IMR-90 (cell line): ENCODE data around the gene USH2A. TPM values are rescaled to one million over a fixed set of nuclear protein-coding genes. Genes with fewer than 3 reads are reported as not detected.

ENCODE experiments used
- ATAC-seq: fragments of 200-7000 bp; cut with Tn5 transposase; 2 replicates; pipeline ENCODE4 v1.9.1; 2020; ENCODE audit warnings: low read depth, mild to moderate bottlenecking, moderate library complexity
- BruUV-seq: library from RNA; stranded (reverse); fragments of 400-500 nt; replicated peaks from 2 replicates; lab custom pipeline; 2021; lab: Mats Ljungman, UMichigan
- CTCF ChIA-PET: fragments of 300-600 bp; formaldehyde crosslinking; extraction: SDS; loops from one replicate; lab custom pipeline; 2021; ENCODE audit warnings: antibody characterized with exemption; lab: Yijun Ruan, JAX
- POLR2A ChIA-PET: fragments of 300-600 bp; sonication (Branson Sonifier 250); formaldehyde crosslinking; loops from one replicate; lab custom pipeline; 2022; ENCODE audit warnings: antibody characterized with exemption; ENCODE audit not compliant: unreplicated experiment; lab: Charles Lee
- DNase-seq: peaks from one replicate; pipeline ENCODE4 v3.0.0; 2013
- H2AFZ ChIP-seq: replicated peaks from 2 replicates; pipeline ENCODE3; 2013; ENCODE audit warnings: low read length, mild to moderate bottlenecking; ENCODE audit not compliant: poor library complexity
- H2AK5ac ChIP-seq: 2 replicates; pipeline ENCODE4 v1.6.1; 2013; ENCODE audit warnings: low read depth, low read length, inconsistent platforms
- H2AK9ac ChIP-seq: replicated peaks from 2 replicates; pipeline ENCODE3; 2013; ENCODE audit warnings: mild to moderate bottlenecking, low read depth, low read length, moderate library complexity; ENCODE audit not compliant: poor library complexity
- H2BK120ac ChIP-seq: 2 replicates; pipeline ENCODE4 v1.6.1; 2013; ENCODE audit warnings: low read depth, low read length, inconsistent platforms
- H2BK15ac ChIP-seq: 3 replicates; pipeline ENCODE4 v1.6.1; 2013; ENCODE audit warnings: low read depth, low read length, inconsistent platforms
- H2BK20ac ChIP-seq: 2 replicates; pipeline ENCODE4 v1.6.1; 2013; ENCODE audit warnings: low read depth, mild to moderate bottlenecking, inconsistent platforms, low read length, moderate library complexity
- H2BK5ac ChIP-seq: 2 replicates; pipeline ENCODE4 v1.6.1; 2013; ENCODE audit warnings: mild to moderate bottlenecking, low read depth, low read length, inconsistent platforms; ENCODE audit not compliant: poor library complexity, severe bottlenecking
- H3K14ac ChIP-seq: replicated peaks from 2 replicates; pipeline ENCODE4 v1.6.1; 2013; ENCODE audit warnings: low read depth, low read length, inconsistent platforms
- H3K18ac ChIP-seq: 2 replicates; pipeline ENCODE4 v1.6.1; 2013; ENCODE audit warnings: low read depth, low read length, control low read depth
- H3K23ac ChIP-seq: 2 replicates; pipeline ENCODE4 v1.6.1; 2013; ENCODE audit warnings: low read depth, low read length, inconsistent platforms
- H3K27ac ChIP-seq: 2 replicates; pipeline ENCODE4 v1.5.1; 2013; ENCODE audit warnings: mild to moderate bottlenecking, control low read depth, low read length; ENCODE audit not compliant: insufficient read depth
- H3K27me3 ChIP-seq: 2 replicates; pipeline ENCODE4 v1.6.1; 2013; ENCODE audit warnings: low read length; ENCODE audit not compliant: control insufficient read depth, insufficient read depth
- H3K36me3 ChIP-seq: 2 replicates; pipeline ENCODE4 v1.6.1; 2013; ENCODE audit warnings: low read length, mixed read lengths; ENCODE audit not compliant: control insufficient read depth, insufficient read depth
- H3K4ac ChIP-seq: 2 replicates; pipeline ENCODE4 v1.6.1; 2013; ENCODE audit warnings: low read depth, low read length, inconsistent platforms
- H3K4me1 ChIP-seq: 2 replicates; pipeline ENCODE4 v1.6.1; 2013; ENCODE audit warnings: low read length, mixed read lengths; ENCODE audit not compliant: control insufficient read depth, insufficient read depth
- H3K4me2 ChIP-seq: 2 replicates; pipeline ENCODE4 v1.6.1; 2013; ENCODE audit warnings: low read depth, mild to moderate bottlenecking, control low read depth, low read length, moderate library complexity
- H3K4me3 ChIP-seq: 2 replicates; pipeline ENCODE4 v1.5.1; 2013; ENCODE audit warnings: low read depth, mild to moderate bottlenecking, control low read depth, low read length, moderate library complexity; ENCODE audit not compliant: insufficient read depth
- H3K56ac ChIP-seq: 2 replicates; pipeline ENCODE4 v1.6.1; 2013; ENCODE audit warnings: low read length, inconsistent platforms; ENCODE audit not compliant: insufficient read depth; ENCODE audit errors: extremely low read depth
- H3K79me1 ChIP-seq, 2 experiments: 2 replicates each; pipeline ENCODE4 v1.6.1; 2013; ENCODE audit warnings: low read length in 2 of 2, inconsistent platforms in 1 of 2, low read depth in 1 of 2
- H3K9ac ChIP-seq: 2 replicates; pipeline ENCODE4 v1.6.1; 2013; ENCODE audit warnings: low read depth, low read length, control low read depth
- H3K9me1 ChIP-seq: 2 replicates; pipeline ENCODE4 v1.6.1; 2013; ENCODE audit warnings: low read length, inconsistent platforms; ENCODE audit not compliant: insufficient read depth
- H3K9me3 ChIP-seq: 2 replicates; pipeline ENCODE4 v1.6.1; 2013; ENCODE audit warnings: low read length; ENCODE audit not compliant: control insufficient read depth, insufficient read depth
- H4K20me1 ChIP-seq: 2 replicates; pipeline ENCODE4 v1.6.1; 2013; ENCODE audit warnings: low read length, inconsistent platforms; ENCODE audit not compliant: insufficient read depth
- H4K5ac ChIP-seq: 2 replicates; pipeline ENCODE4 v1.6.1; 2013; ENCODE audit warnings: mild to moderate bottlenecking, low read depth, low read length, control low read depth
- H4K8ac ChIP-seq, 2 experiments: 2 replicates each; pipeline ENCODE4 v1.6.1; 2013; ENCODE audit warnings: low read depth in 2 of 2, low read length in 2 of 2, control low read depth in 1 of 2, inconsistent platforms in 1 of 2
- H4K91ac ChIP-seq: 2 replicates; pipeline ENCODE4 v1.6.1; 2013; ENCODE audit warnings: low read depth, low read length, inconsistent platforms; ENCODE audit not compliant: insufficient read depth
- BHLHE40 ChIP-seq: fragments of 150-350 bp; IDR thresholded peaks from 2 replicates; pipeline ENCODE4 v1.6.1; 2016; ENCODE audit warnings: mild to moderate bottlenecking, low read depth, low read length
- FOS ChIP-seq: fragments of 150-350 bp; IDR thresholded peaks from 2 replicates; pipeline ENCODE4 v1.6.1; 2016; ENCODE audit warnings: low read depth, low read length
- MAFK ChIP-seq: IDR thresholded peaks from 2 replicates; pipeline ENCODE4 v1.6.1; 2012; ENCODE audit warnings: low read depth, low read length, improper control_type of control experiment
- MAZ ChIP-seq: IDR thresholded peaks from 2 replicates; pipeline ENCODE4 v1.6.1; 2012; ENCODE audit warnings: low read depth, mild to moderate bottlenecking, low read length, improper control_type of control experiment, moderate library complexity, borderline replicate concordance
- MXI1 ChIP-seq: IDR thresholded peaks from 2 replicates; pipeline ENCODE4 v1.6.1; 2012; ENCODE audit warnings: low read depth, mild to moderate bottlenecking, low read length, moderate library complexity, borderline replicate concordance
- POLR2A ChIP-seq: IDR thresholded peaks from 2 replicates; pipeline ENCODE4 v1.6.1; 2012; ENCODE audit warnings: mild to moderate bottlenecking, low read depth, low read length
- SMC3 ChIP-seq: fragments of 150-350 bp; IDR thresholded peaks from 2 replicates; pipeline ENCODE4 v1.6.1; 2016; ENCODE audit warnings: low read depth, mild to moderate bottlenecking, antibody characterized with exemption, low read length, moderate library complexity
- WGBS, 2 experiments: methylation state at CpG; one replicate each; pipeline versions ENCODE4 v1.1.5 to v1.1.7; 2013; ENCODE audit warnings: missing lambda C conversion rate in 2 of 2; ENCODE audit not compliant: insufficient read length in 1 of 2; ENCODE audit errors: extremely low coverage in 2 of 2; 5-methylcytosine and 5-hydroxymethylcytosine counted together
- dilution Hi-C: fragments of 300-500 bp; cut with HindIII; formaldehyde crosslinking; loops from one replicate; pipeline ENCODE4 v1.14.3; 2018; ENCODE audit warnings: low sequenced_read_pairs; ENCODE audit not compliant: unreplicated experiment
- in situ Hi-C: fragments of 300-500 bp; cut with MboI; formaldehyde crosslinking; loops from 3 replicates; pipeline ENCODE4 v1.14.3; 2019; ENCODE audit warnings: low sequenced_read_pairs, inconsistent platforms, mixed read lengths
- intact Hi-C: fragments of 100-400 bp; cut with micrococcal nuclease; formaldehyde crosslinking; loops from 2 replicates; pipeline ENCODE4 v1.10.0; 2022
- polyA plus RNA-seq, 3 experiments: library from polyadenylated mRNA; depleted of rRNA; stranded (reverse); fragments of >200 nt; gene quantifications; 2 replicates each; pipeline ENCODE4 v1.2.3, GENCODE V29; 2012; ENCODE audit warnings: low replicate concordance in 1 of 3
- total RNA-seq: library from RNA; depleted of rRNA; stranded (reverse); fragments of >200 nt; gene quantifications from 2 replicates; pipeline ENCODE4 v1.2.3, GENCODE V29; 2012
- TF ChIP-seq, protein P1 (sequence below): fragments of 150-350 bp; IDR thresholded peaks from 2 replicates; pipeline ENCODE4 v1.6.1; 2016; ENCODE audit warnings: low read depth, mild to moderate bottlenecking, low read length, moderate library complexity, borderline replicate concordance
- TF ChIP-seq, protein P2 (sequence below): conservative IDR thresholded peaks from 2 replicates; pipeline ENCODE4 v1.5.1; 2012; ENCODE audit warnings: mild to moderate bottlenecking, low read depth, low read length, improper control_type of control experiment

Gene USH2A
- total and polyA plus RNA-seq, 2 of the 4 experiments (the other 2 are of a cell fraction): under 0.01 to 0.02 TPM

DNA sequence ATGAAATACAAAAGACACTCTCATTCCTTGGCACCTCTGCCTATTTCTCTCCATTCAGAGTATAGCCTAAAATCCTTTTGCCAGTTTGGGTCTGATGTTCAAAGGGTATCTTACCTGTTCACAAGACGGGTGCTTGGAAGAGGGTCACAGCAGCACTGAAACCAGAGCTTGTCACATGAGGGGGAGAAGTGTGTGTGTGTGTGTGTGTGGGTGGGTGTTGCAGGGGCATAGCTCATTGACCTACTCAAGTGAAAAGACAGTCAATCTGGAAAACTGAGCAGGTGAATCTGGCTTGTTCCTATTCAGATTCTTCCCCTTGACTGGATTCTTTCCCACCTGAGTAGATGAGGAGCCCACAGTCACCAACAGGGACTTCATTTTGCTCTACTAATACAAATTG lies 792.2 kb downstream of the USH2A start:
- no peaks in the 10 kb centered on the region for H3K27me3 ChIP-seq
- DNase-seq (no peak), ATAC-seq (no peak)
- no peak overlapping the region for H3K9ac ChIP-seq
- H3K4ac ChIP-seq: peak overlapping the region; percentile 33; the same call in 1 of the 2 replicates
- H3K79me1 ChIP-seq: no peaks in the 10 kb centered on the region
- no peaks in the 10 kb centered on the region for H4K20me1 ChIP-seq
- no peak overlapping the region for H2AK9ac ChIP-seq
- dilution Hi-C loops: no loop called here
- H2BK20ac ChIP-seq: no peak overlapping the region
- H4K5ac ChIP-seq: no peak overlapping the region
- H2BK15ac ChIP-seq: no peak overlapping the region
- no peak overlapping the region for H2BK5ac ChIP-seq
- H4K8ac ChIP-seq: no peak overlapping the region
- no peak overlapping the region for H3K4me3 ChIP-seq
- H3K23ac ChIP-seq: no peak overlapping the region
- H3K27ac ChIP-seq: no peak overlapping the region
- no TSS peak for BruUV-seq
- POLR2A ChIA-PET: no interaction called here
- intact Hi-C loops: no loop called here
- 0 out of 2 replicates have a peak overlapping the region, but pooled peaks have one; percentile 29 for H3K18ac ChIP-seq
- no peak overlapping the region for H3K14ac ChIP-seq
- H3K36me3 ChIP-seq: no peaks in the 10 kb centered on the region
- no peak overlapping the region for H2AFZ ChIP-seq
- no peak for TF ChIP-seq MAZ
- TF ChIP-seq POLR2A: no peak
- TF ChIP-seq SMC3: no peak
- TF ChIP-seq, protein P1, sequence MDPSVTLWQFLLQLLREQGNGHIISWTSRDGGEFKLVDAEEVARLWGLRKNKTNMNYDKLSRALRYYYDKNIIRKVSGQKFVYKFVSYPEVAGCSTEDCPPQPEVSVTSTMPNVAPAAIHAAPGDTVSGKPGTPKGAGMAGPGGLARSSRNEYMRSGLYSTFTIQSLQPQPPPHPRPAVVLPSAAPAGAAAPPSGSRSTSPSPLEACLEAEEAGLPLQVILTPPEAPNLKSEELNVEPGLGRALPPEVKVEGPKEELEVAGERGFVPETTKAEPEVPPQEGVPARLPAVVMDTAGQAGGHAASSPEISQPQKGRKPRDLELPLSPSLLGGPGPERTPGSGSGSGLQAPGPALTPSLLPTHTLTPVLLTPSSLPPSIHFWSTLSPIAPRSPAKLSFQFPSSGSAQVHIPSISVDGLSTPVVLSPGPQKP: no peak
- no peak for TF ChIP-seq MAFK
- no peak for TF ChIP-seq FOS
- TF ChIP-seq, protein P2, sequence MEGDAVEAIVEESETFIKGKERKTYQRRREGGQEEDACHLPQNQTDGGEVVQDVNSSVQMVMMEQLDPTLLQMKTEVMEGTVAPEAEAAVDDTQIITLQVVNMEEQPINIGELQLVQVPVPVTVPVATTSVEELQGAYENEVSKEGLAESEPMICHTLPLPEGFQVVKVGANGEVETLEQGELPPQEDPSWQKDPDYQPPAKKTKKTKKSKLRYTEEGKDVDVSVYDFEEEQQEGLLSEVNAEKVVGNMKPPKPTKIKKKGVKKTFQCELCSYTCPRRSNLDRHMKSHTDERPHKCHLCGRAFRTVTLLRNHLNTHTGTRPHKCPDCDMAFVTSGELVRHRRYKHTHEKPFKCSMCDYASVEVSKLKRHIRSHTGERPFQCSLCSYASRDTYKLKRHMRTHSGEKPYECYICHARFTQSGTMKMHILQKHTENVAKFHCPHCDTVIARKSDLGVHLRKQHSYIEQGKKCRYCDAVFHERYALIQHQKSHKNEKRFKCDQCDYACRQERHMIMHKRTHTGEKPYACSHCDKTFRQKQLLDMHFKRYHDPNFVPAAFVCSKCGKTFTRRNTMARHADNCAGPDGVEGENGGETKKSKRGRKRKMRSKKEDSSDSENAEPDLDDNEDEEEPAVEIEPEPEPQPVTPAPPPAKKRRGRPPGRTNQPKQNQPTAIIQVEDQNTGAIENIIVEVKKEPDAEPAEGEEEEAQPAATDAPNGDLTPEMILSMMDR: no peak
- no peak for TF ChIP-seq BHLHE40
- TF ChIP-seq MXI1: no peak
- 100% methylated on average over 1 of the region's 1 CpG; no CpG with 5 or more reads in 1 of the 2 experiments for WGBS, 2 experiments
- in situ Hi-C loops: no loop called here
- CTCF ChIA-PET: interaction anchor here (0.6 kb wide), 1 partner anchor 452 kb away, joined by 6 read pairs; no protein-coding TSS in a partner anchor
- H2AK5ac ChIP-seq: no peak overlapping the region
- no peak overlapping the region for H3K4me2 ChIP-seq
- no peak overlapping the region for H4K91ac ChIP-seq
- H3K4me1 ChIP-seq: peaks cover 4% of the 10 kb centered on the region
- no peak overlapping the region for H3K56ac ChIP-seq
- H3K9me3 ChIP-seq: no peaks in the 10 kb centered on the region
- peaks cover 3% of the 10 kb centered on the region; the same call in 1 of the 2 replicates for H3K9me1 ChIP-seq
- H2BK120ac ChIP-seq: no peak overlapping the region
